HEK293T (cell line): ENCODE measurements around the gene DCBLD2.

Experiments
- BHLHE40 ChIP-seq: fragments of 450-650 bp; IDR thresholded peaks from 2 replicates; pipeline ENCODE4 v1.6.1; 2016; ENCODE audit warnings: mild to moderate bottlenecking, moderate library complexity, borderline replicate concordance
- FOXA1 ChIP-seq: fragments of 450-650 bp; IDR thresholded peaks from 2 replicates; pipeline ENCODE4 v1.6.1; 2016; ENCODE audit warnings: mild to moderate bottlenecking
- L3MBTL2 ChIP-seq: fragments of 450-650 bp; conservative IDR thresholded peaks from 2 replicates; pipeline ENCODE4 v1.6.1; 2016; ENCODE audit warnings: mild to moderate bottlenecking
- SUZ12 ChIP-seq: fragments of 450-650 bp; IDR thresholded peaks from 2 replicates; pipeline ENCODE4 v1.6.1; 2016; ENCODE audit warnings: mild to moderate bottlenecking
- TARDBP ChIP-seq: fragments of 450-650 bp; IDR thresholded peaks from 2 replicates; pipeline ENCODE4 v1.6.1; 2016

- TF ChIP-seq L3MBTL2 (no peak), FOXA1 (no peak), TARDBP (no peak), BHLHE40 (no peak), SUZ12 (no peak)
These were observed 102.7 kb downstream of the DCBLD2 start for GRCh38 chr3:98798820-98799219.
